ENCODE results near the gene ZNF341. TPM values are rescaled to one million over a fixed set of nuclear protein-coding genes. Genes with fewer than 3 reads are reported as not detected.

The ZNF341 gene
- total and polyA plus RNA-seq, 2 of the 8 experiments (the other 6 are each of a cell fraction or from before 2014, with no cell fraction given), result 5.8 to 6.4 TPM

DNA sequence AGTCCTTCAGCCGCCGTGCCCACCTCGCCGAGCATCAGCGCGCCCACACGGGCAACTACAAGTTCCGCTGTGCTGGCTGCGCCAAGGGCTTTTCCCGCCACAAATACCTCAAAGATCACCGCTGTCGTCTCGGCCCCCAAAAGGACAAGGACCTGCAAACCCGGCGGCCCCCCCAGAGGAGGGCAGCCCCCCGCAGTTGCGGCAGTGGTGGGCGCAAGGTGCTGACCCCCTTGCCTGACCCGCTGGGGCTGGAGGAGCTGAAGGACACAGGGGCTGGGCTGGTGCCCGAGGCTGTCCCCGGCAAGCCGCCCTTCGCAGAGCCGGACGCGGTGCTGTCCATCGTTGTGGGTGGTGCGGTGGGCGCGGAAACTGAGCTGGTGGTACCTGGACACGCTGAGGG is 59.2 kb downstream of the ZNF341 start (continued):
- TF ChIP-seq, protein P1, sequence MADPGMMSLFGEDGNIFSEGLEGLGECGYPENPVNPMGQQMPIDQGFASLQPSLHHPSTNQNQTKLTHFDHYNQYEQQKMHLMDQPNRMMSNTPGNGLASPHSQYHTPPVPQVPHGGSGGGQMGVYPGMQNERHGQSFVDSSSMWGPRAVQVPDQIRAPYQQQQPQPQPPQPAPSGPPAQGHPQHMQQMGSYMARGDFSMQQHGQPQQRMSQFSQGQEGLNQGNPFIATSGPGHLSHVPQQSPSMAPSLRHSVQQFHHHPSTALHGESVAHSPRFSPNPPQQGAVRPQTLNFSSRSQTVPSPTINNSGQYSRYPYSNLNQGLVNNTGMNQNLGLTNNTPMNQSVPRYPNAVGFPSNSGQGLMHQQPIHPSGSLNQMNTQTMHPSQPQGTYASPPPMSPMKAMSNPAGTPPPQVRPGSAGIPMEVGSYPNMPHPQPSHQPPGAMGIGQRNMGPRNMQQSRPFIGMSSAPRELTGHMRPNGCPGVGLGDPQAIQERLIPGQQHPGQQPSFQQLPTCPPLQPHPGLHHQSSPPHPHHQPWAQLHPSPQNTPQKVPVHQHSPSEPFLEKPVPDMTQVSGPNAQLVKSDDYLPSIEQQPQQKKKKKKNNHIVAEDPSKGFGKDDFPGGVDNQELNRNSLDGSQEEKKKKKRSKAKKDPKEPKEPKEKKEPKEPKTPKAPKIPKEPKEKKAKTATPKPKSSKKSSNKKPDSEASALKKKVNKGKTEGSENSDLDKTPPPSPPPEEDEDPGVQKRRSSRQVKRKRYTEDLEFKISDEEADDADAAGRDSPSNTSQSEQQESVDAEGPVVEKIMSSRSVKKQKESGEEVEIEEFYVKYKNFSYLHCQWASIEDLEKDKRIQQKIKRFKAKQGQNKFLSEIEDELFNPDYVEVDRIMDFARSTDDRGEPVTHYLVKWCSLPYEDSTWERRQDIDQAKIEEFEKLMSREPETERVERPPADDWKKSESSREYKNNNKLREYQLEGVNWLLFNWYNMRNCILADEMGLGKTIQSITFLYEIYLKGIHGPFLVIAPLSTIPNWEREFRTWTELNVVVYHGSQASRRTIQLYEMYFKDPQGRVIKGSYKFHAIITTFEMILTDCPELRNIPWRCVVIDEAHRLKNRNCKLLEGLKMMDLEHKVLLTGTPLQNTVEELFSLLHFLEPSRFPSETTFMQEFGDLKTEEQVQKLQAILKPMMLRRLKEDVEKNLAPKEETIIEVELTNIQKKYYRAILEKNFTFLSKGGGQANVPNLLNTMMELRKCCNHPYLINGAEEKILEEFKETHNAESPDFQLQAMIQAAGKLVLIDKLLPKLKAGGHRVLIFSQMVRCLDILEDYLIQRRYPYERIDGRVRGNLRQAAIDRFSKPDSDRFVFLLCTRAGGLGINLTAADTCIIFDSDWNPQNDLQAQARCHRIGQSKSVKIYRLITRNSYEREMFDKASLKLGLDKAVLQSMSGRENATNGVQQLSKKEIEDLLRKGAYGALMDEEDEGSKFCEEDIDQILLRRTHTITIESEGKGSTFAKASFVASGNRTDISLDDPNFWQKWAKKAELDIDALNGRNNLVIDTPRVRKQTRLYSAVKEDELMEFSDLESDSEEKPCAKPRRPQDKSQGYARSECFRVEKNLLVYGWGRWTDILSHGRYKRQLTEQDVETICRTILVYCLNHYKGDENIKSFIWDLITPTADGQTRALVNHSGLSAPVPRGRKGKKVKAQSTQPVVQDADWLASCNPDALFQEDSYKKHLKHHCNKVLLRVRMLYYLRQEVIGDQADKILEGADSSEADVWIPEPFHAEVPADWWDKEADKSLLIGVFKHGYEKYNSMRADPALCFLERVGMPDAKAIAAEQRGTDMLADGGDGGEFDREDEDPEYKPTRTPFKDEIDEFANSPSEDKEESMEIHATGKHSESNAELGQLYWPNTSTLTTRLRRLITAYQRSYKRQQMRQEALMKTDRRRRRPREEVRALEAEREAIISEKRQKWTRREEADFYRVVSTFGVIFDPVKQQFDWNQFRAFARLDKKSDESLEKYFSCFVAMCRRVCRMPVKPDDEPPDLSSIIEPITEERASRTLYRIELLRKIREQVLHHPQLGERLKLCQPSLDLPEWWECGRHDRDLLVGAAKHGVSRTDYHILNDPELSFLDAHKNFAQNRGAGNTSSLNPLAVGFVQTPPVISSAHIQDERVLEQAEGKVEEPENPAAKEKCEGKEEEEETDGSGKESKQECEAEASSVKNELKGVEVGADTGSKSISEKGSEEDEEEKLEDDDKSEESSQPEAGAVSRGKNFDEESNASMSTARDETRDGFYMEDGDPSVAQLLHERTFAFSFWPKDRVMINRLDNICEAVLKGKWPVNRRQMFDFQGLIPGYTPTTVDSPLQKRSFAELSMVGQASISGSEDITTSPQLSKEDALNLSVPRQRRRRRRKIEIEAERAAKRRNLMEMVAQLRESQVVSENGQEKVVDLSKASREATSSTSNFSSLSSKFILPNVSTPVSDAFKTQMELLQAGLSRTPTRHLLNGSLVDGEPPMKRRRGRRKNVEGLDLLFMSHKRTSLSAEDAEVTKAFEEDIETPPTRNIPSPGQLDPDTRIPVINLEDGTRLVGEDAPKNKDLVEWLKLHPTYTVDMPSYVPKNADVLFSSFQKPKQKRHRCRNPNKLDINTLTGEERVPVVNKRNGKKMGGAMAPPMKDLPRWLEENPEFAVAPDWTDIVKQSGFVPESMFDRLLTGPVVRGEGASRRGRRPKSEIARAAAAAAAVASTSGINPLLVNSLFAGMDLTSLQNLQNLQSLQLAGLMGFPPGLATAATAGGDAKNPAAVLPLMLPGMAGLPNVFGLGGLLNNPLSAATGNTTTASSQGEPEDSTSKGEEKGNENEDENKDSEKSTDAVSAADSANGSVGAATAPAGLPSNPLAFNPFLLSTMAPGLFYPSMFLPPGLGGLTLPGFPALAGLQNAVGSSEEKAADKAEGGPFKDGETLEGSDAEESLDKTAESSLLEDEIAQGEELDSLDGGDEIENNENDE (IDR thresholded peaks at IDR 0.05; ENCODE audit: insufficient replicate concordance, low read length), result no peak
- TF ChIP-seq RXRA (IDR thresholded peaks at IDR 0.05; ENCODE audit: insufficient read depth, low read depth, low read length) (no peak), CHD1 (IDR thresholded peaks at IDR 0.05; ENCODE audit: low read depth, low read length) (no peak), FOSL1 (IDR thresholded peaks at IDR 0.05; ENCODE audit: insufficient read depth, low read depth, low read length) (no peak)

All from H1 (cell line).